Mesenteric fat pad (tissue), 1 donor: ENCODE measurements around the gene ATP10A. TPM values are rescaled to one million over a fixed set of nuclear protein-coding genes. Genes with fewer than 3 reads are reported as not detected.
"Not testable (repeated sequence)": the region's sequence is repeated elsewhere in the genome, so short reads cannot be mapped to it uniquely, and the experiment has no call there.

ENCODE experiments used
- DNase-seq: peaks from one replicate; pipeline ENCODE4 v3.0.0-alpha.2; 2020; ENCODE audit warnings: low spot score
- total RNA-seq: library from RNA; stranded (reverse); fragmentation: NEBNext Ultra II Directional; extraction: Animal tissue kit (Norgen Biotek cat#: 25700); gene quantifications from one replicate; pipeline ENCODE4 v1.2.1, GENCODE V29; 2021
- donor health status: DM: yes; HTN: yes; CAD: no.

The ATP10A gene
- total RNA-seq, 1 donor from 2014 or later: 27.2 TPM

DNA sequence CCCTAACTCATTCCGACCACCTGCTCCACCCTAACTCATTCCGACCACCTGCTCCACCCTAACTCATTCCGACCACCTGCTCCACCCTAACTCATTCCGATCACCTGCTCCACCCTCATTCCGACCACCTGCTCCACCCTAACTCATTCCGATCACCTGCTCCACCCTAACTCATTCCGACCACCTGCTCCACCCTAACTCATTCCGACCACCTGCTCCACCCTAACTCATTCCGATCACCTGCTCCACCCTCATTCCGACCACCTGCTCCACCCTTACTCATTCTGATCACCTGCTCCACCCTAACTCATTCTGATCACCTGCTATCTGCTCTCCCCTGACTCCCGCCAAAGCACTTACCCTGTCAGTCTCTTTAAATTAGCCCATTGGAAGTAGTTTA is 104.5 kb downstream of the ATP10A start:
- not testable (repeated sequence) for DNase-seq

DNA sequence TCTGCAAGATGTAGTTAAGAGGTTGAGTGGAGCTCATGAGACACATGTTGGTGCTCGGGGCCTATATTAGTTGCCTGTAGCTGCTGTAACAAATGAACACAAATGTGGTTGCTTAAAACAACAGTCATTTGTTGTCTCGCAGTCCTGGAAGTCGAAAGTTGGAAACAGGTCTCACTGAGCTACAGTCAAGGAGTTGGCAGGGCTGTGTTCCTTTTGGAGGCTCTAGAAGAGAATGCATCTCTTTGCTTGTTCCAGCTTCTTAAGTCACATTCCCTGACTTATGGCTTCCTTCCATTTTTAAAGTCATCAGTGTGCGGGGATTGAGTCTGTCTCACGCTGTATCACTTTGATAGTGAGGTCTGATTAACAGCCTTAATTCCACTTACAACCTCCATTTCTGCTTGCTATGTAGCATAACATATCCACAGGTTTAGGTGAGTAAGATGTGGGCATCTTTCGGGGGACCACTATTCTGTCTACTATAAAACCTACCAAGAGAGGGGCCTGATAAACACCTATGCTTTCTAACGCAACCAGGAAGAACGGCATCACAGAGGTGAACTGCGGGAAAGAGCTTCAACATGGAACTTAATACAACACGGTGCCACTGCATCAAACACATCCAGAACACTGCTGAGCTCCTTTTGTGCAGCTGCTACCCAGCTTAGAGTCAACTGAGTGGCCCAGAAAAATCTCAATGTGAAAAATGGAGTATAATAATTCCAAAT is 119.4 kb downstream of the ATP10A start:
- DNase-seq: no peak

GRCh38 chr15:25742776-25743547 is 120.2 kb downstream of the ATP10A start:
- DNase-seq: no peak

- no peak for DNase-seq
Measured at GRCh38 chr15:25742041-25742730, 120.9 kb downstream of the ATP10A start.

DNA sequence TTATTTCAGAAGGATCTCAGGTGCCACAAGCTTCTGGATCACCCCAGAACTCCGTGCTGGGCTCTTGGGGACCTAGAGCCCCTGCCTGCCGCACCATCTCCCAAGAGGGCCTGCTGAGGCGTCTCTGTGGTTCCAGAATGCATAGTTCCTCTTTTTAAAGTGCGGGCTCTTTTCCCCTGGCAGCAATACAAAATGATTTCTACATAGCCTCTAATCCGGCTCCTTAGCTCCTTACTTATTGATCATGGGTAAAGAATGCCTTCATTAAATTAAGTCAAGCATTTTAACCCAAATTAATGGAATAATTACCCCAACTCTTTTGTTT is 121.9 kb downstream of the ATP10A start:
- DNase-seq: no peak

DNA sequence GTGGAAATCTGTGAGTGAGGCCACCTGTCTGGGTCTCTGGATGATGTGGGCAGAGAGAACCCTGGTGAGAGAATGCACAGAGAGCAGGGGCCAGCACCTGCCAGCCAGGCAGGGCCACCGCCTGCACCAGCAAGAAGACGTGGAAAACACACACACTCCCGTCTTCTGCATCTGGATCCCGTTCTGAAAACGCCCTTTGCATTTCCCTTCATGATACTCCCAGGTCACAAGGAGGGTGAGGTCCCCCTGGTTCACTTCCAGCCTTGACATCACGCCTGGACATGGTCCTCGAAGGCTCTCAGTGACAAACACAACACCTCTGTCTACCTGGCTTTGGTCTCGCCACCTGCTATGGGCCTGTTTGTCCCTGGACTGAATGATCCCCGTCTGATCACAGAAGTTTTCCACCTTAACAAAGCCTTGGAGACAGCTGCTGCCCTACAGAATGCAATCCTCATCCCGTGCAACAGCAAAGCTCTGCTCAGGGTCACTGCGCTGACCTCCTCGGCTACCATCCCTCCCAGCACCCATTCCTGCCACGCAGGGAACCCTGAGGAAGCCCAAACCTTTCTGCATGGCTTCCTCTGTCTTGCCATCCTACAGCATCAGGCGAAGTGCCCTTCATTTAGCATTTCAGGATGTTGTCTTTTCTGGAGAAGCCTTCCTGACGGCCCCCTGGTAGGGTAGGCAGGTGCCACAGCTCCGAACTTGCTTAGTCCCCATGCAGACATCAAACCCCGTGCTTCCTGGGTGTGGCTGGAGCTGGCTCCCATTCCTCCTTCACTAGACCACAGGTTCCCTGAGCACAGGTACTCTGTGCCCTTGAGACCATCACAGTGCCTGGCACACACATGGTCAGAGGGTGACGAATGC is 122.5 kb downstream of the ATP10A start:
- no peak for DNase-seq

- no peak for DNase-seq
Measured at GRCh38 chr15:25739687-25740121, 123.4 kb downstream of the ATP10A start.

GRCh38 chr15:25738171-25738965 is 124.8 kb downstream of the ATP10A start:
- DNase-seq: no peak

DNA sequence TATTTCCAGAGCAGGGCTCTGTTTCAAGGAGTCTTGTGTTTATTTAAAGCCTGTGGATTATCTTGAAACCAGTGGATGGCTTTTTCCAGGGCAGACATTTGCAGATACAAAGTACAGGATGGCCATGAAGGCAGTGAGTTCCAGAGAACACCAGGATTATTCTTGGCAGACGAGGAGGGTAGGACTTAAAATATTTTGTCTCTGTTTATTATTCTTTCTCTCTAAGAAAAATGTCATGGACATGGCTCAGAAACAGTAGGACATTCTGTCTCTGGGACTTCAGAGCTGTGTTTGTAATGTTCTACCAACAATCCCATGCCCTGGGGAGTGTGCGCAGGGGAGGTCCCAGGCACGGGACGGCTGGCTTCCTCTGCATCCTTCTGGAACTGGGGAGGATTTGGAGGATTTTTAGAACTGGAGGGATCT is 125.9 kb downstream of the ATP10A start:
- no peak for DNase-seq

GRCh38 chr15:25736461-25736860 is 126.7 kb downstream of the ATP10A start:
- no peak for DNase-seq

GRCh38 chr15:25735550-25736384 is 127.4 kb downstream of the ATP10A start:
- DNase-seq: no peak

DNA sequence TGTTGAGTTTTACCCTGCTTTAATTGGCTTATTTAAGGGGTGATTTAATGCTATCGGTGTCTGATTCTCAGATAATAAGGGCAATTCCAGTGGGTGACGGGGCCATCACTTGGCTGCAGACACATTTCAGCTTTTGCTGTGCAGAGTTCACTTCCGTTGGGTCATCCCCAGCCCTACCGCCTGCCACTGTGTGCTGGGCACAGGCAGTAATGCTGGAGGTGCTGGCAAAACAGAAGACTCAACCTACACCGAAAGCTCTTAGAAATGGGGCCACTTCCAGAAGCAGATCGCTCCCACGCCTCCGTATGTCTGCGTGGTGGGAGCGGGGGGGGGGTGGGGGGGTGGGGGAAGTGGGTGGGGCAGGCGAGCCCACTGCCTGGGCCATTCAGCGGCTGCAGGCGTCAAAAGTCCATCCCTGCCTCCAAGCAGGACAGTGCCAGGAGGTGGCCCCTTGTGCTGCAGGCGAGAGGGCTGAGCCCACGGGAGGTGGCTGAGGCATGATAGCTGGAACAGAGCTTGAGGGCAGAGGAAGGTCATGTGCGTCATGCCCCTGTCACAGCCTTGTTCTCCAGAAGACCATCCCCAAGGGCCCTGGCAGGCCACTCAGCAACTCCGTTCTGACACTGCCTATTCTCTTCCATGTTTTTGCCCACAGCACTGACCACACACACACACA is 128.3 kb downstream of the ATP10A start:
- no peak for DNase-seq

GRCh38 chr15:25733856-25734679 is 129.1 kb downstream of the ATP10A start:
- DNase-seq: no peak

- no peak for DNase-seq
Measured at GRCh38 chr15:25733036-25733855, 129.9 kb downstream of the ATP10A start.

GRCh38 chr15:25732191-25732590 is 130.9 kb downstream of the ATP10A start:
- DNase-seq: no peak

- no peak for DNase-seq
Measured at GRCh38 chr15:25731411-25731810, 131.7 kb downstream of the ATP10A start.

GRCh38 chr15:25730918-25731317 is 132.2 kb downstream of the ATP10A start:
- DNase-seq: no peak
